Fibroblast of lung (primary cell): ENCODE data around the gene SIPA1L3.

ENCODE experiments used
- CTCF ChIP-seq, 2 donors: IDR thresholded peaks in 1 of 2; conservative IDR thresholded peaks in 1 of 2; 1 replicate in 1 of 2; 2 replicates in 1 of 2; pipeline ENCODE4 v1.5.1; 2011 to 2012; ENCODE audit warnings: low read length in 2 of 2, control low read depth in 1 of 2, inconsistent platforms in 1 of 2, low read depth in 1 of 2, mild to moderate bottlenecking in 1 of 2
- EZH2 ChIP-seq: IDR thresholded peaks from 2 replicates; pipeline ENCODE4 v1.5.1; 2012; ENCODE audit warnings: low read length, control low read depth, mild to moderate bottlenecking; ENCODE audit errors: missing control alignments

GRCh38 chr19:37928527-37929286 lies 21.7 kb downstream of the SIPA1L3 start:
- no peak for TF ChIP-seq CTCF (conservative IDR thresholded peaks at IDR 0.05 in 1 of 2, IDR thresholded peaks at IDR 0.05 in 1 of 2; ENCODE audit: low read depth in 1 of 2, low read length in 2 of 2)
- TF ChIP-seq EZH2, result no peak
